AG04450 (cell line): ENCODE measurements around the gene GOPC. TPM values are rescaled to one million over a fixed set of nuclear protein-coding genes. Genes with fewer than 3 reads are reported as not detected.

Source experiments
- CTCF ChIA-PET: fragments of 300-600, 350-600 bp; formaldehyde crosslinking; extraction: SDS; loops from one replicate; lab custom pipeline; 2022; ENCODE audit warnings: antibody characterized with exemption, inconsistent platforms; lab: Charles Lee
- POLR2A ChIA-PET: fragments of 350-600 bp; formaldehyde crosslinking; extraction: SDS; loops from one replicate; lab custom pipeline; 2021; ENCODE audit warnings: antibody characterized with exemption, inconsistent platforms; lab: Yijun Ruan, JAX
- DNase-seq: peaks from one replicate; pipeline ENCODE4 v3.0.0-alpha.2; 2011; ENCODE audit warnings: low read depth, low spot score
- H3K27ac ChIP-seq: one replicate; pipeline ENCODE4 v1.5.1; 2012; ENCODE audit warnings: low read depth, low read length, control low read depth
- H3K27me3 ChIP-seq: one replicate; pipeline ENCODE4 v1.6.0; 2012; ENCODE audit warnings: low read length; ENCODE audit not compliant: control insufficient read depth, insufficient read depth
- H3K4me3 ChIP-seq: 2 replicates; pipeline ENCODE4 v1.5.1; 2011; ENCODE audit warnings: mild to moderate bottlenecking, low read depth, low read length, control low read depth
- H3K9me3 ChIP-seq: 2 replicates; pipeline ENCODE4 v1.5.1; 2012; ENCODE audit warnings: low read length; ENCODE audit not compliant: control insufficient read depth, insufficient read depth
- CTCF ChIP-seq: IDR thresholded peaks from 2 replicates; pipeline ENCODE4 v1.5.1; 2011; ENCODE audit warnings: low read depth, low read length, control low read depth, inconsistent platforms
- polyA plus RNA-seq: library from polyadenylated mRNA; depleted of rRNA; stranded (reverse); fragments of >200 nt; gene quantifications from 2 replicates; pipeline ENCODE4 v1.2.3, GENCODE V29; 2011

The GOPC gene
- polyA plus RNA-seq, 1 experiment: 37.8 TPM

DNA sequence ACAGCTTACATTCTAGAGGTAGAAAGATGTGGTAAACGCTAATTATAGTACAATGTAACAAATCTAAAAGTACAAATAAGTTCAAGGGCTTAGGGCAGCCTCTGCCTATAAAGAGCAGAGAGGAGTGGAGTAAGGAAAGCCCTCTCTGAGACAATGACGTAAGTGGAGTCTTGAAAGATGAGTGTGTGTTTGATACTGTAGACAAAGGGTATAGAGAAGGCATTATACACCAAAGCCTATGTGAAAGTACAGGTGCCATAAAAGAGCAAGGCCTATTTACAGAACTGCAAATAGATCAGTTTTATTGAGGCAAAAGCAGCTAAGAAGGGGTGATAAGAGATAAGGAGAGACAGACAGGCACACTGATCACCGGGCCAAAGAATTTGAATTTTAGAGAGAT is 10.9 kb downstream of the GOPC start:
- H3K9me3 ChIP-seq: no peaks in the 10 kb centered on the region
- DNase-seq: no peak
- ChIA-PET CTCF (interaction anchor here (0.7 to 2.3 kb wide), 2 partner anchors 13 to 142 kb away, joined by 4 to 10 read pairs; no protein-coding TSS in a partner anchor), POLR2A (no interaction called here)
- no peak overlapping the region for H3K27ac ChIP-seq
- no peak overlapping the region for H3K4me3 ChIP-seq
- no peak for TF ChIP-seq CTCF
- H3K27me3 ChIP-seq: no peaks in the 10 kb centered on the region

DNA sequence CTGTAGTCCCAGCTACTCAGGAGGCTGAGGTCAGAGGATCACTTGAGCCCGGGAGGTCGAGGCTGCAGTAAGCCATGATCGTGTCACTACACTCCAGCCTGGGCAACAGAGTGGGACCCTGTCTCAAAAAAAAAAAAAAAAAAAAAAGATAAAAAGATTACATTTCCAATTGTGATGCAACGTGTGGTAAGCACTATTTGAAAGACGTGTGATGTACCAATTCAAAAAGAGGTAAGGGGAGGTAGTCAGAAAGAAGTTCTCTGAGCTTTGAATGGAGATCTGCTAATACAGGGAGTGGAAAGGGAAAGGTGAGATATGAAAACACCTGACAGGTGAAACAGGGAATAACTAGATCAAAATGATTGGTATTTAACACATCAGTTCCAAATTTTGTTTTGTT is 11.9 kb downstream of the GOPC start:
- H3K27ac ChIP-seq: no peak overlapping the region
- no peaks in the 10 kb centered on the region for H3K9me3 ChIP-seq
- DNase-seq: no peak
- ChIA-PET CTCF (interaction anchor here (0.7 to 2.3 kb wide), 4 partner anchors 12 to 141 kb away, joined by 3 to 10 read pairs (median 4); partner anchors contain the start of gene GOPC), POLR2A (no interaction called here)
- no peaks in the 10 kb centered on the region for H3K27me3 ChIP-seq
- no peak for TF ChIP-seq CTCF
- H3K4me3 ChIP-seq: no peak overlapping the region

DNA sequence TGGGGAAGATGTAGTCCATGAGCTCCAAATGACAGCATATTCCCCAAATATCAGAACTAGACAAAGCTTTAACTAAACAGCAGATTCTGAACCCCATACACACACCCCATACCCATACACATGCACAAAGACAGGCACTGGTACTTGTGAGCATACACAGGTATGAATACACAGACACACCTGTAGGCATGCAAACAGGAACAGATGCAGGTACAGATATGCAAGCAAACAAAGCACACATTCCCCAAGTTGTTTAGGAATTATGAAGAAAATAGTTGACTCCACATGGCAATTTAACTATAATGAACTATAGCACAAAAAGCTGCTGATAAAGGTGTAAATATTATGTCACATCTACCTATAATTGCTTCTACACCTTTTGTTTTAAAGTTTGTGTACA is 16.7 kb downstream of the GOPC start:
- Histone ChIP-seq H3K27me3 (no peaks in the 10 kb centered on the region), H3K4me3 (no peak overlapping the region), H3K9me3 (0 out of 2 replicates have a peak, but pooled peaks cover 3% of the 10 kb centered on the region), H3K27ac (no peak overlapping the region)
- ChIA-PET CTCF (interaction anchor here (0.6 to 4.1 kb wide), 5 partner anchors 17 to 185 kb away, joined by 3 to 17 read pairs (median 4); partner anchors contain the start of gene GOPC), POLR2A (no interaction called here)
- no peak for DNase-seq
- no peak for TF ChIP-seq CTCF

DNA sequence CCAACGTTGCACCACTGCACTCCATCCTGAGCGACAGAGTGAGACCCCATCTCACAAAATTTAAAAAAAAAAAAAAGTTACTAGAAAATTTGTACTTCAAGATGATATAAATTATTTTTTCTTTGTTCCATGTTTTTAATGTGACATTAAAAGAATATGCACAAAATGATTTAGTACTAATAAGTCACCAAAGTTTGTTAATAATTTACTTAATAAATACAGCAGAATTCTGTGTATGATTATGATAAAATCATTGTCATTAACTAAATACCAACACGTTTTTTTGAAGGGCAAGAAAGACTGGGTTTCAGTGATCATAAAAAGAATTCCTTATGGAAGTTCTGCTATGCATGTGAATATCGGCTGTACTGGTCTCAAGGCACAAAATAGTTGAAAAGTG is 28.1 kb downstream of the GOPC start:
- ChIA-PET CTCF (interaction anchor here (0.7 to 1.9 kb wide), 2 partner anchors 19 to 24 kb away, joined by 3 to 5 read pairs; no protein-coding TSS in a partner anchor), POLR2A (no interaction called here)
- no peaks in the 10 kb centered on the region for H3K9me3 ChIP-seq
- H3K4me3 ChIP-seq: no peak overlapping the region
- TF ChIP-seq CTCF: no peak
- no peak overlapping the region for H3K27ac ChIP-seq
- DNase-seq: no peak
- no peaks in the 10 kb centered on the region for H3K27me3 ChIP-seq

DNA sequence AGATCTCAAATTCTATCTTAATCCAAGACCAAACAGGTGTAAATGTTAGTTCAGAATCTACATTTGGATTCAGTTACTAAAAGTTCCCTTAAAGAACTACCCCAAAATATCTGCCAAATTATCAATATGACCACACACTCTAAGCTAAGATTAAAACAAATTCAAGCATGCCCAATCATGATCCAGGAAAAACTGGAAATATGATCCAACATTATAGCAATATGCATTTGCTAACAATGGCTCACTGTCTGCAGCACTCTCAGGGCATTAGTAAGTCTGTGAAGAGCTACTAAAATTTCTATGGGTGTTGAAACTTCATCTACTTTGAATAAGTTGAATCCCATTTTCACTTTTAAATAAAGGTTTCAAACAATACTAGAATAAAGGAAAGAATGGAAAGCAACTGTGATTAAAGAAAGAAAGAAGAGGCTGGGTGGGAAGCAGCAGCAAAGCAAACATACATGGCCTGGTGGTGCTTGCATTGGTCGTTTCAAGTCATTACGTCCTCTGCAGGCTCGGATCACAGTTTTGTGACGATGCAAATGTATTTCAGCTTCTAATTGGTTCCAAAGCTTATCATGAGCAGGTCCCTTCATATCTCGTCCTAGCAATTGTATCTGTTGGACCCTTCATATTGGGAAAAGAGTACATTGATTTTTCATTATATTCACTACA is 29.2 kb downstream of the GOPC start:
- POLR2A ChIA-PET: interaction anchor here (0.6 kb wide), 1 partner anchor 25 kb away, joined by 3 read pairs; no protein-coding TSS in a partner anchor
- DNase-seq: no peak
- Histone ChIP-seq H3K4me3 (no peak overlapping the region), H3K27ac (no peak overlapping the region), H3K27me3 (no peaks in the 10 kb centered on the region), H3K9me3 (no peaks in the 10 kb centered on the region)
- TF ChIP-seq CTCF: no peak
- CTCF ChIA-PET: interaction anchor here (0.7 to 1.9 kb wide), 6 partner anchors 16 to 124 kb away, joined by 3 to 8 read pairs (median 4); no protein-coding TSS in a partner anchor
